Endothelial cell of umbilical vein (primary cell): Measurements from ENCODE around the gene CLPTM1L. TPM values are rescaled to one million over a fixed set of nuclear protein-coding genes. Genes with fewer than 3 reads are reported as not detected.

Experiments
- BruUV-seq: library from RNA; stranded (reverse); fragments of 400-500 nt; replicated peaks from 2 replicates; lab custom pipeline; 2021; lab: Mats Ljungman, UMichigan
- CTCF ChIA-PET: fragments of 300-600, 350-600 bp; sonication (Branson Sonifier 250); formaldehyde crosslinking; loops from one replicate; lab custom pipeline; 2021; ENCODE audit warnings: antibody characterized with exemption, inconsistent platforms; lab: Charles Lee
- POLR2A ChIA-PET: fragments of 300-600, 350-600 bp; sonication (Branson Sonifier 250); formaldehyde crosslinking; loops from one replicate; lab custom pipeline; 2021; ENCODE audit warnings: antibody characterized with exemption, inconsistent platforms; lab: Charles Lee
- DNase-seq: peaks from one replicate; pipeline ENCODE4 v3.0.0-alpha.2; 2011; ENCODE audit warnings: low read depth, low spot score
- FAIRE-seq: peaks from 2 replicates; lab custom pipeline; 2011; peaks lifted over from hg19 to GRCh38; lab: Jason Lieb, UNC
- H2AFZ ChIP-seq: 2 replicates; pipeline ENCODE4 v1.6.0; 2012; ENCODE audit warnings: low read depth, low read length, control low read depth, inconsistent platforms
- H3K27ac ChIP-seq: 2 replicates; pipeline ENCODE4 v1.5.1; 2011; ENCODE audit warnings: low read depth, mild to moderate bottlenecking, control low read depth, low read length, moderate library complexity; ENCODE audit not compliant: insufficient read depth
- H3K27me3 ChIP-seq, 2 experiments: 2 replicates each; pipeline versions ENCODE4 v1.6.0 to v1.6.1; 2011; ENCODE audit warnings: low read length in 2 of 2, mixed read lengths in 1 of 2; ENCODE audit not compliant: control insufficient read depth in 2 of 2, insufficient read depth in 2 of 2
- H3K36me3 ChIP-seq, 2 experiments: 2 replicates in 1 of 2; 3 replicates in 1 of 2; pipeline ENCODE4 v1.5.1; 2011; ENCODE audit warnings: low read length in 2 of 2, mild to moderate bottlenecking in 1 of 2, moderate library complexity in 1 of 2; ENCODE audit not compliant: control insufficient read depth in 2 of 2, insufficient read depth in 2 of 2; ENCODE audit errors: extremely low read depth in 1 of 2
- H3K4me1 ChIP-seq: 3 replicates; pipeline ENCODE4 v1.5.1; 2011; ENCODE audit warnings: mild to moderate bottlenecking, low read length; ENCODE audit not compliant: control insufficient read depth, insufficient read depth; ENCODE audit errors: extremely low read depth
- H3K4me2 ChIP-seq: 2 replicates; pipeline ENCODE4 v1.6.1; 2011; ENCODE audit warnings: low read length, control low read depth, mixed read lengths; ENCODE audit not compliant: insufficient read depth
- H3K4me3 ChIP-seq, 3 experiments: fragments of 200-600 bp in 1 of 3; sonication (generic), shearing (Covaris generic) in 1 of 3; replicated peaks in 1 of 3; 2 replicates each; pipeline ENCODE4 v1.5.1; 2011 to 2016; ENCODE audit warnings: control low read depth in 3 of 3, low read length in 3 of 3, mild to moderate bottlenecking in 2 of 3, inconsistent platforms in 1 of 3, low read depth in 1 of 3, moderate library complexity in 1 of 3; ENCODE audit not compliant: insufficient read depth in 1 of 3
- H3K79me2 ChIP-seq: 2 replicates; pipeline ENCODE4 v1.6.0; 2012; ENCODE audit warnings: low read length, inconsistent platforms; ENCODE audit not compliant: control insufficient read depth, insufficient read depth
- H3K9ac ChIP-seq: replicated peaks from 2 replicates; pipeline ENCODE3; 2011; ENCODE audit warnings: low read length, control low read depth; ENCODE audit not compliant: insufficient read depth; ENCODE audit errors: extremely low read depth
- H3K9me1 ChIP-seq: replicated peaks from 3 replicates; pipeline ENCODE4 v1.6.0; 2011; ENCODE audit warnings: mild to moderate bottlenecking, low read length; ENCODE audit not compliant: control insufficient read depth, insufficient read depth; ENCODE audit errors: extremely low read depth
- H3K9me3 ChIP-seq: replicated peaks from 2 replicates; pipeline ENCODE4 v1.5.1; 2012; ENCODE audit warnings: low read length, inconsistent platforms; ENCODE audit not compliant: control insufficient read depth, insufficient read depth
- H4K20me1 ChIP-seq: replicated peaks from 2 replicates; pipeline ENCODE3; 2011; ENCODE audit warnings: mild to moderate bottlenecking, low read length; ENCODE audit not compliant: control insufficient read depth, insufficient read depth; ENCODE audit errors: extremely low read depth
- EZH2 ChIP-seq: IDR thresholded peaks from 2 replicates; pipeline ENCODE4 v1.6.1; 2012; ENCODE audit warnings: borderline replicate concordance, low read depth, mild to moderate bottlenecking, moderate library complexity, low read length, inconsistent platforms; ENCODE audit not compliant: severe bottlenecking
- FOS ChIP-seq: IDR thresholded peaks from 2 replicates; pipeline ENCODE4 v1.6.1; 2011; ENCODE audit warnings: mild to moderate bottlenecking, low read length, moderate library complexity, borderline replicate concordance; ENCODE audit not compliant: insufficient read depth
- GATA2 ChIP-seq: IDR thresholded peaks from 2 replicates; pipeline ENCODE4 v1.7.0; 2011; ENCODE audit warnings: low read depth, mild to moderate bottlenecking, moderate library complexity, mixed read lengths, low read length; ENCODE audit not compliant: insufficient read length, insufficient read depth
- MAX ChIP-seq: IDR thresholded peaks from 2 replicates; pipeline ENCODE4 v1.6.1; 2011; ENCODE audit not compliant: insufficient read depth, insufficient read length
- MYC ChIP-seq: IDR thresholded peaks from one replicate; pipeline ENCODE4 v1.6.1; 2011; ENCODE audit warnings: mild to moderate bottlenecking, low read depth, low read length
- POLR2A ChIP-seq: IDR thresholded peaks from 2 replicates; pipeline ENCODE4 v1.6.1; 2012; ENCODE audit warnings: low read depth, mild to moderate bottlenecking, control low read depth, low read length
- POLR2AphosphoS5 ChIP-seq: IDR thresholded peaks from 2 replicates; pipeline ENCODE4 v1.6.1; 2012; ENCODE audit warnings: low read depth, mild to moderate bottlenecking, control low read depth, low read length, moderate library complexity; ENCODE audit not compliant: insufficient read depth
- dilution Hi-C: fragments of 300-500 bp; cut with MboI; formaldehyde crosslinking; loops from one replicate; pipeline ENCODE4 v1.15.0; 2019; ENCODE audit warnings: low sequenced_read_pairs; ENCODE audit not compliant: extremely low pct_ligation_motif_present
- intact Hi-C: fragments of 100-400 bp; cut with micrococcal nuclease; formaldehyde crosslinking; loops from one replicate; pipeline ENCODE4 v1.10.0; 2022
- polyA plus RNA-seq, 4 experiments: library from polyadenylated mRNA; depleted of rRNA in 3 of 4; stranded (reverse) in 3 of 4; unstranded in 1 of 4; fragments of >200 nt; gene quantifications; 2 replicates each; pipeline versions ENCODE4 v1.2.1 to v1.2.3, GENCODE V29; 2011 to 2012; ENCODE audit warnings: missing spikeins in 1 of 4
- total RNA-seq: library from RNA; stranded (reverse); gene quantifications from 2 replicates; pipeline ENCODE4 v1.2.3, GENCODE V29; 2021
- TF ChIP-seq, protein P1 (sequence below), 2 donors: IDR thresholded peaks; 1 replicate in 1 of 2; 2 replicates in 1 of 2; pipeline ENCODE4 v1.5.1; 2011; ENCODE audit warnings: low read length in 2 of 2, mild to moderate bottlenecking in 2 of 2, moderate library complexity in 2 of 2, control low read depth in 1 of 2, inconsistent platforms in 1 of 2, low read depth in 1 of 2; ENCODE audit not compliant: insufficient read depth in 1 of 2; ENCODE audit errors: extremely low read depth in 1 of 2

Gene CLPTM1L
- total and polyA plus RNA-seq, 2 donors (not counting 3 experiments of a cell fraction or from before 2014, with no cell fraction given), result 116 to 191 TPM

DNA sequence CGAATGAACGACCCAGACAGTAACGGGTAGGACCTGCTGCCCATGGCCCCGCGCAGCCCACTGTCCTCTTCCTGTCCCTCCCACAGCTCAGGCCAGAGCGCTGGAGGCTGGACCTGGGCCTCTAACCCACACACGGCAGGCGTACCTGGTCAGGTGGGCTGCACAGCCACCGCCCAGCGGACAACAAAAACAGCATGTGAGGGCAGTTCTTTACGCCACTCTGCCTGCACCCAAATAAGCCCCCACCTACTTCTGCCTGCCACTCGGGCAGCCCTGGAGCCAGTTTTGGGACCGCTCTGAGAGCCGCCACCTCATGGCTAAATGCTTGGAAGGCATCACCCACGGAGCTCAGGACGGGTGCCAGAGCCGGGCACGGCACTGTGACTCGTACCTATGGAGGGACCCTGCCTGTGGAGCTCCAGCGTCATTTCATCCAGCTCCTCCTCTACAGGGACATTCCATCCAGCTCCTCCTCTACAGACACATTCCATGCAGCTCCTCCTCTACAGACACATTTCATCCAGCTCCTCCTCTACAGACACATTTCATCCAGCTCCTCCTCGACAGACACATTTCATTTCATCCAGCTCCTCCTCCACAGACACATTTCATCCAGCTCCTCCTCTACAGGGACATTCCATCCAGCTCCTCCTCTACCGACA lies 18.9 kb downstream of the CLPTM1L start:
- no peaks in the 10 kb centered on the region for H4K20me1 ChIP-seq
- DNase-seq, result no peak
- H3K79me2 ChIP-seq, result no peaks in the 10 kb centered on the region
- no peak for FAIRE-seq
- no peak overlapping the region for H3K27ac ChIP-seq
- POLR2A ChIA-PET, result no interaction called here
- H3K9ac ChIP-seq, result no peak overlapping the region
- TF ChIP-seq FOS (no peak), POLR2A (no peak), MAX (no peak), MYC (no peak), POLR2AphosphoS5 (no peak), GATA2 (no peak), EZH2 (no peak)
- TF ChIP-seq, protein P1, sequence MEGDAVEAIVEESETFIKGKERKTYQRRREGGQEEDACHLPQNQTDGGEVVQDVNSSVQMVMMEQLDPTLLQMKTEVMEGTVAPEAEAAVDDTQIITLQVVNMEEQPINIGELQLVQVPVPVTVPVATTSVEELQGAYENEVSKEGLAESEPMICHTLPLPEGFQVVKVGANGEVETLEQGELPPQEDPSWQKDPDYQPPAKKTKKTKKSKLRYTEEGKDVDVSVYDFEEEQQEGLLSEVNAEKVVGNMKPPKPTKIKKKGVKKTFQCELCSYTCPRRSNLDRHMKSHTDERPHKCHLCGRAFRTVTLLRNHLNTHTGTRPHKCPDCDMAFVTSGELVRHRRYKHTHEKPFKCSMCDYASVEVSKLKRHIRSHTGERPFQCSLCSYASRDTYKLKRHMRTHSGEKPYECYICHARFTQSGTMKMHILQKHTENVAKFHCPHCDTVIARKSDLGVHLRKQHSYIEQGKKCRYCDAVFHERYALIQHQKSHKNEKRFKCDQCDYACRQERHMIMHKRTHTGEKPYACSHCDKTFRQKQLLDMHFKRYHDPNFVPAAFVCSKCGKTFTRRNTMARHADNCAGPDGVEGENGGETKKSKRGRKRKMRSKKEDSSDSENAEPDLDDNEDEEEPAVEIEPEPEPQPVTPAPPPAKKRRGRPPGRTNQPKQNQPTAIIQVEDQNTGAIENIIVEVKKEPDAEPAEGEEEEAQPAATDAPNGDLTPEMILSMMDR (IDR thresholded peaks at IDR 0.05; ENCODE audit: extremely low read depth in 1 of 2, insufficient read depth in 1 of 2, low read depth in 1 of 2, low read length in 2 of 2), result no peak
- BruUV-seq, result no TSS peak
- no peak overlapping the region for H2AFZ ChIP-seq
- H3K9me1 ChIP-seq, result no peaks in the 10 kb centered on the region
- dilution Hi-C loops (no loop called here), intact Hi-C loops (no loop called here)
- H3K36me3 ChIP-seq, result peaks cover 5 to 54% of the 10 kb centered on the region in 2 experiments
- H3K4me2 ChIP-seq, result no peak overlapping the region
- H3K4me3 ChIP-seq, result no peak overlapping the region
- no peaks in the 10 kb centered on the region for H3K4me1 ChIP-seq
- H3K27me3 ChIP-seq, result no peaks in the 10 kb centered on the region
- no peaks in the 10 kb centered on the region for H3K9me3 ChIP-seq
- CTCF ChIA-PET, result interaction anchor here (1.3 kb wide), 1 partner anchor 319 kb away, joined by 3 read pairs; no protein-coding TSS in a partner anchor
